Sigmoid colon (tissue), 4 donors: ENCODE measurements around the gene LYRM4.

Source experiments
- EP300 ChIP-seq, 4 donors: sonication (generic); formaldehyde crosslinking; IDR thresholded peaks; one replicate each; pipeline ENCODE4 v1.6.1; 2017; ENCODE audit warnings: antibody characterized with exemption in 4 of 4
- POLR2A ChIP-seq, 2 donors: fragments of 450-650 bp; IDR thresholded peaks; one replicate each; pipeline ENCODE4 v1.6.1; 2016; ENCODE audit warnings: antibody characterized with exemption in 2 of 2, mild to moderate bottlenecking in 2 of 2, moderate library complexity in 2 of 2
- POLR2AphosphoS5 ChIP-seq, 4 donors: sonication (generic); formaldehyde crosslinking; IDR thresholded peaks; one replicate each; pipeline ENCODE4 v1.6.1; 2017; ENCODE audit warnings: antibody characterized with exemption in 4 of 4
- TF ChIP-seq, protein P1 (sequence below), 4 experiments: fragments of 450-650 bp in 3 of 4; fragments of 200-600 bp in 1 of 4; IDR thresholded peaks; one replicate each; pipeline ENCODE4 v1.5.1; 2016 to 2019; ENCODE audit warnings: antibody characterized with exemption in 4 of 4, mild to moderate bottlenecking in 3 of 4, moderate library complexity in 2 of 4

DNA sequence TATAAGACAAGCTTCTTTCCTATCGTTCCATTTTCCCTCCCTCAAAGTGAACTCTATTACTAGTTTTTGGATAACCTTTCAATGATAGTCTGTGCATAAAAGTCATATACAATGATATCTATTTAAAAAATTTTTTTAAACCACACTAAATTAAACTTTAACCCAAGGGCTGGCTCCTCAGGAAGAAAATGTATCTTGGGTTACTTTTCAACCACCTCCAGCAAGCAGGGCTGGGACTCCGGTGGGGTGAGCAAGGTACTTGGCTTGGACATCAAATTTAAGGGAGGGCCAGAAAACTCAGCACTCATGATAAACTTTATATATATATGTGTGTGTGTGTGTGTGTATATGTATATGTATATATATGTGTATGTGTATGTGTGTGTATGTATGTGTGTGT lies 189.5 kb downstream of the LYRM4 start:
- TF ChIP-seq, protein P1, sequence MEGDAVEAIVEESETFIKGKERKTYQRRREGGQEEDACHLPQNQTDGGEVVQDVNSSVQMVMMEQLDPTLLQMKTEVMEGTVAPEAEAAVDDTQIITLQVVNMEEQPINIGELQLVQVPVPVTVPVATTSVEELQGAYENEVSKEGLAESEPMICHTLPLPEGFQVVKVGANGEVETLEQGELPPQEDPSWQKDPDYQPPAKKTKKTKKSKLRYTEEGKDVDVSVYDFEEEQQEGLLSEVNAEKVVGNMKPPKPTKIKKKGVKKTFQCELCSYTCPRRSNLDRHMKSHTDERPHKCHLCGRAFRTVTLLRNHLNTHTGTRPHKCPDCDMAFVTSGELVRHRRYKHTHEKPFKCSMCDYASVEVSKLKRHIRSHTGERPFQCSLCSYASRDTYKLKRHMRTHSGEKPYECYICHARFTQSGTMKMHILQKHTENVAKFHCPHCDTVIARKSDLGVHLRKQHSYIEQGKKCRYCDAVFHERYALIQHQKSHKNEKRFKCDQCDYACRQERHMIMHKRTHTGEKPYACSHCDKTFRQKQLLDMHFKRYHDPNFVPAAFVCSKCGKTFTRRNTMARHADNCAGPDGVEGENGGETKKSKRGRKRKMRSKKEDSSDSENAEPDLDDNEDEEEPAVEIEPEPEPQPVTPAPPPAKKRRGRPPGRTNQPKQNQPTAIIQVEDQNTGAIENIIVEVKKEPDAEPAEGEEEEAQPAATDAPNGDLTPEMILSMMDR (IDR thresholded peaks at IDR 0.05) = no peak
- TF ChIP-seq POLR2A (IDR thresholded peaks at IDR 0.05) (no peak), POLR2AphosphoS5 (IDR thresholded peaks at IDR 0.05) (no peak), EP300 (IDR thresholded peaks at IDR 0.05) (no peak)
